Endothelial cell (in vitro differentiated cells): ENCODE results near the gene MOB1A. TPM values are rescaled to one million over a fixed set of nuclear protein-coding genes. Genes with fewer than 3 reads are reported as not detected.

Experiments
- DNase-seq: peaks from one replicate; pipeline ENCODE4 v3.0.0; 2021; ENCODE audit warnings: low spot score
- H3K27ac Mint-ChIP-seq: one replicate; pipeline ENCODE4 v1.8.0; 2021; ENCODE audit warnings: mixed read lengths, inconsistent platforms; ENCODE audit not compliant: unreplicated experiment
- H3K27me3 Mint-ChIP-seq: one replicate; pipeline ENCODE4 v1.8.0; 2021; ENCODE audit warnings: mild to moderate bottlenecking, moderate library complexity, mixed read lengths, inconsistent platforms; ENCODE audit not compliant: unreplicated experiment
- H3K36me3 Mint-ChIP-seq: one replicate; pipeline ENCODE4 v1.8.0; 2021; ENCODE audit warnings: mild to moderate bottlenecking, low read depth, mixed read lengths, inconsistent platforms; ENCODE audit not compliant: unreplicated experiment
- H3K4me1 Mint-ChIP-seq: one replicate; pipeline ENCODE4 v1.8.0; 2021; ENCODE audit warnings: mild to moderate bottlenecking, mixed read lengths, inconsistent platforms; ENCODE audit not compliant: unreplicated experiment
- H3K4me3 Mint-ChIP-seq: one replicate; pipeline ENCODE4 v1.8.0; 2021; ENCODE audit warnings: mild to moderate bottlenecking, mixed read lengths, inconsistent platforms; ENCODE audit not compliant: unreplicated experiment
- H3K9me3 Mint-ChIP-seq: one replicate; pipeline ENCODE4 v1.8.0; 2021; ENCODE audit warnings: mixed read lengths, inconsistent platforms; ENCODE audit not compliant: unreplicated experiment
- total RNA-seq: library from RNA; stranded (reverse); fragmentation: NEBNext Ultra II Directional; extraction: Animal tissue kit (Norgen Biotek cat#: 25700); gene quantifications from one replicate; pipeline ENCODE4 v1.2.1, GENCODE V29; 2021; ENCODE audit not compliant: unreplicated experiment
- TF ChIP-seq, protein P1 (sequence below): fragments of 200-600 bp; sonication (generic); IDR thresholded peaks from one replicate; pipeline ENCODE4 v1.5.0; 2021; ENCODE audit warnings: antibody characterized with exemption; ENCODE audit not compliant: unreplicated experiment

Gene MOB1A
- total RNA-seq, 1 donor from 2014 or later: 85.3 TPM

DNA sequence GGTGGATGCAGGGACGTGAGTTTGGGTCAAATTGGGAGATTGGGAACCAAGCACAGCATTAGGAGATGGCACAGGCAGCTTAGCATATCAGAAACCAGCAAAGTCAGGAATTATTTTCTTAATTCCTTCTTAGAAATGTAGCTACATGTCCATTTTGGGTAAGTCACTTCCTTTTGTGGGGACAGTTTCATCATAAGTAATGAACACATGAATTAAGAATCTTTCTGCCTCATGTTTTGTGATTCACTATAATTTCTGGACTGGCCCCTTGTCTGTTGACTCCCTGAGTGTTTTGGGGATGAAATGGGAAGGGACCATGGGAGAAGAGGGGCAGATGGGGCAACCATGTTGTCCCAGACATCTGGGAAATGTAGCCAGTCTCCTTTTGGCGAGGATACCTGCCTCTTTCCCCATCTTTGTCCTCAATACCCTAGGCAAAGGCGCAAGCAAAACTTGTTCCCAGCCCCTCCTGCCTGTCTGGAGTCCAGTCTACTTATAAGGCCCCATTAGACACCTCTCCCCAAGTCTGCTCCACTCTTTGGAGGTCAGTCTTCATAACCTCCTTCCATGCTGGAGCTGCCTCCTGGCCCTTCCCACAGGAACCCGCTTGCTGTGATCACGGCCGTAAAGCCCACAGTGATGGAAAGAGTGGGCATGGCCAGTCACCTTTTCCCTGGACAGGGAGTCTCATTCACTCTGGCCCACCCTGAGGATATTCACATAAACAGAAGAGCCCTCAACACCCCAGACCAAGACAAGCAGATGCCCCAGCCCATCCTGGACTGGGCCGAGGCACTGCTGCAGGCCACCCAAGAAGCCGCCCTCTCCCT lies 45.5 kb upstream of the MOB1A start:
- Mint-ChIP-seq H3K4me1 (no peaks in the 10 kb centered on the region), H3K27ac (no peak overlapping the region), H3K27me3 (peaks cover 7% of the 10 kb centered on the region), H3K9me3 (no peaks in the 10 kb centered on the region), H3K36me3 (no peaks in the 10 kb centered on the region), H3K4me3 (no peak overlapping the region)
- no peak for DNase-seq
- TF ChIP-seq, protein P1, sequence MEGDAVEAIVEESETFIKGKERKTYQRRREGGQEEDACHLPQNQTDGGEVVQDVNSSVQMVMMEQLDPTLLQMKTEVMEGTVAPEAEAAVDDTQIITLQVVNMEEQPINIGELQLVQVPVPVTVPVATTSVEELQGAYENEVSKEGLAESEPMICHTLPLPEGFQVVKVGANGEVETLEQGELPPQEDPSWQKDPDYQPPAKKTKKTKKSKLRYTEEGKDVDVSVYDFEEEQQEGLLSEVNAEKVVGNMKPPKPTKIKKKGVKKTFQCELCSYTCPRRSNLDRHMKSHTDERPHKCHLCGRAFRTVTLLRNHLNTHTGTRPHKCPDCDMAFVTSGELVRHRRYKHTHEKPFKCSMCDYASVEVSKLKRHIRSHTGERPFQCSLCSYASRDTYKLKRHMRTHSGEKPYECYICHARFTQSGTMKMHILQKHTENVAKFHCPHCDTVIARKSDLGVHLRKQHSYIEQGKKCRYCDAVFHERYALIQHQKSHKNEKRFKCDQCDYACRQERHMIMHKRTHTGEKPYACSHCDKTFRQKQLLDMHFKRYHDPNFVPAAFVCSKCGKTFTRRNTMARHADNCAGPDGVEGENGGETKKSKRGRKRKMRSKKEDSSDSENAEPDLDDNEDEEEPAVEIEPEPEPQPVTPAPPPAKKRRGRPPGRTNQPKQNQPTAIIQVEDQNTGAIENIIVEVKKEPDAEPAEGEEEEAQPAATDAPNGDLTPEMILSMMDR: no peak

DNA sequence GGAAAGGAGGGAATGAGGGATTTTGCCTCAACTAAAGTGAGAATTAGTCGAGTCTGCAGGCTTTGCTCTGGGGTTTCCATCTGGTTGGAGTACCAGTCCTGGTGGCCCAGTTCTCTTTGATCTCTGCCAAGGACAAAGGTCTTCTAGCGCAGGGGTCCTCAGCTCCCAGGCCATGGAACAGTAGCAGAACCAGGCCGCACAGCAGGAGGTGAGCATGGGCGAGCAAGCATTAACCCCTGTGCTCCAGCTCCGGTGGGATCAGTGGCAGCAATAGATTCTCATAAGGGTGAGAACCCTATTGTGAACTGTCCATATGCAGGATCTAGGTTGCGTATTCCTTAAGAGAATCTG lies 43.6 kb upstream of the MOB1A start:
- Mint-ChIP-seq H3K9me3 (no peaks in the 10 kb centered on the region), H3K27me3 (peaks cover 5% of the 10 kb centered on the region), H3K4me1 (no peaks in the 10 kb centered on the region), H3K4me3 (no peak overlapping the region), H3K27ac (no peak overlapping the region), H3K36me3 (no peaks in the 10 kb centered on the region)
- TF ChIP-seq, protein P1: no peak
- DNase-seq: no peak

DNA sequence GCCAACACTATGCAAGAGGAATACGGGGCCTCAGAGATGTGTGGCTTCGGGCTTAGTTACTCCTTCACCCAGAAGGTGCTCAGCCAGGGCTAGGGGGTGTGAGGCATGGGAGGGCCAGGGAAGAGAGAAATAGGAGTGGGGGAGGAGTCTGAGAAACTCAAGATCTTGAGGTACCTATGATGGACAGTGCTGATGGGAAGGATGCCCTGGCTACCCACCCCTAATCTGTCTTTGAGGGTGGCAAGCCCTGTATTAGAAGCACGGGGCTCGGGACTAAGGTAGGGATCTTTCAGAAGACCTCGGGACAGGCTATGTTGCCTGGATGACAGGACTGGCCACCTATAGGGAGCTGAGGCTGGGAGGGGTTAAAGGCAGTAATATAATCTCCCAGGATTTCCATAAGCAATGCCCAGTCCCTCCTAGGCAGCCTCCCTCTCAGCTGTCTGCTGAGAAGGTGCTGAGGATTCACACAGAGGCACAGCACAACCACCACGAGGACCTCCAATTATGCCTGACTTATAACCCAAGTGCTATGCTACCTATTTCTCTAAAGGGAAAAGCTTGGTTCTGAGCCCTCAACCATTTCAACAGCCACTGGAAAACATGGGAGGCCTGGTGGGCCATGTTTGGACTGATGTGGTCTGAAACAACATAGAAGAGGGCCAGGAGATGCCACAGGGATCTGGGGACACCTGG lies 43.1 kb upstream of the MOB1A start:
- Mint-ChIP-seq H3K27me3 (peaks cover 5% of the 10 kb centered on the region), H3K4me3 (no peak overlapping the region), H3K9me3 (no peaks in the 10 kb centered on the region), H3K36me3 (no peaks in the 10 kb centered on the region), H3K4me1 (no peaks in the 10 kb centered on the region), H3K27ac (no peak overlapping the region)
- no peak for DNase-seq
- TF ChIP-seq, protein P1: no peak

DNA sequence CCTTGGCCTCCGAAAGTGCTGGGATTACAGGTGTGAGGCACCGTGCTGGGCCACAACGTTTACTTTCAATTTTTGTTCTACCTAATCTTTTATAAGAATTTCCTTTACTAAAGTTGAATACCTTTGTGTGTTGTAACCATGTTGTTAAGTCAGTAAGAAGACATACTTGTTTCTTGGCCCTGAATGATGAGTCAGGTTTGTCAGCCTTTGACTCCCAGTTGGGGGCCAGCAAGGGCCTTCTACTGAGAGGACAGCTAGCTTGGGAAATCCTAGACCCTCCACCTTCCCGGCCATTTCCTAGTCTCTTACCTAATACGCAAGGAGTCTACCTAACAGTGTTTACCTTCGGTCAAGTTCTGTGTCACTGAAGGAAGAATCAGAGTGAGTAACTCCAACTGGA lies 42.4 kb upstream of the MOB1A start:
- peaks cover 5% of the 10 kb centered on the region for H3K27me3 Mint-ChIP-seq
- no peaks in the 10 kb centered on the region for H3K9me3 Mint-ChIP-seq
- no peaks in the 10 kb centered on the region for H3K36me3 Mint-ChIP-seq
- H3K4me1 Mint-ChIP-seq: no peaks in the 10 kb centered on the region
- no peak overlapping the region for H3K27ac Mint-ChIP-seq
- no peak overlapping the region for H3K4me3 Mint-ChIP-seq
- no peak for DNase-seq
- TF ChIP-seq, protein P1: no peak

DNA sequence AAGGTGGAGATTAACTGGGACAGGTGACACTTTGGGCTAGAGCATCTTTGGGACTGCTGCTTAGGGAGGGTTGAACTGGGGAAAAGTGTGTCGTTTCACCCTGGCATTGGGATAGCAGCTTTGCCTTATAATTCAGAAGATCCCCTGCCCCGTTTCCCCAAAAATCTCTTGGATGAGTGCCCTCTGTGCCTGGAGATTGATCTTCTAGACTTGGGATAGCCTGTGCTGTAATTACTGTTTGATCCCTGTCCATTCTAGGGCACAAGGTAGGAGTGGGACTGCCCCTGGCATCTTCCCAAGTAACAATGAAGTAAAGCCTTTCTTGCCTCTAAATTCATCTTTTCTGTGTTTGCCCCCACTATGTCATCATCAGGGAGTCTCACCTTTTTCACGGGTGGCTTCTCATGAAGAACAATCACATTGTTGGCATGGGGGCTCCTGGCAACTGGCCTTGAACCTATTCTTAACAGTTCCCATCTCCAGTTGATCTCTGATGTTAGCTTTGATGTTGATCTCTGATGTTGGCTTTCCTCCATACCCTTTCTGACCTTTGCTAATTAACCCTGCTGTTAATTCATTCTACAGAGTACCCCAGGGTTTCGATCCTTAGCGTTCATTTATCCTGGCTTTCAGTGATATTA lies 41.3 kb upstream of the MOB1A start:
- no peak for DNase-seq
- Mint-ChIP-seq H3K9me3 (no peaks in the 10 kb centered on the region), H3K36me3 (no peaks in the 10 kb centered on the region), H3K4me1 (no peaks in the 10 kb centered on the region), H3K27me3 (peaks cover 5% of the 10 kb centered on the region), H3K27ac (no peak overlapping the region), H3K4me3 (no peak overlapping the region)
- TF ChIP-seq, protein P1: no peak
